CD4-positive, alpha-beta T cell treated with Interferon gamma for 1 hour (primary cell): Measurements from ENCODE around the gene AUTS2.

Experiments used
- DNase-seq: peaks from one replicate; pipeline ENCODE4 v3.0.0-alpha.2; 2020

The AUTS2 gene

GRCh38 chr7:69912141-69912540 is 313.9 kb downstream of the AUTS2 start:
- DNase-seq, result no peak

GRCh38 chr7:69912846-69913245 is 314.6 kb downstream of the AUTS2 start:
- no peak for DNase-seq

- no peak for DNase-seq
These were observed 321.3 kb downstream of the AUTS2 start for GRCh38 chr7:69919426-69920111.

- no peak for DNase-seq
These were observed 322.5 kb downstream of the AUTS2 start for GRCh38 chr7:69920797-69921196.

- DNase-seq, result no peak
These were observed 323.9 kb downstream of the AUTS2 start for GRCh38 chr7:69922026-69922803.

- DNase-seq, result no peak
These were observed 329.2 kb downstream of the AUTS2 start for GRCh38 chr7:69927461-69927860.

- DNase-seq, result no peak
These were observed 330.3 kb downstream of the AUTS2 start for GRCh38 chr7:69928621-69929020.

- no peak for DNase-seq
These were observed 331.3 kb downstream of the AUTS2 start for GRCh38 chr7:69929622-69930021.

GRCh38 chr7:69932034-69932628 is 333.9 kb downstream of the AUTS2 start:
- no peak for DNase-seq

GRCh38 chr7:69934144-69934903 is 336.0 kb downstream of the AUTS2 start:
- DNase-seq, result no peak

- no peak for DNase-seq
These were observed 336.8 kb downstream of the AUTS2 start for GRCh38 chr7:69935107-69935506.

- DNase-seq, result no peak
These were observed 338.8 kb downstream of the AUTS2 start for GRCh38 chr7:69937097-69937496.

GRCh38 chr7:69939317-69939716 is 341.0 kb downstream of the AUTS2 start:
- DNase-seq, result no peak

GRCh38 chr7:69941077-69941651 is 342.9 kb downstream of the AUTS2 start:
- no peak for DNase-seq

GRCh38 chr7:69942573-69942972 is 344.3 kb downstream of the AUTS2 start:
- no peak for DNase-seq

GRCh38 chr7:69946901-69947300 is 348.6 kb downstream of the AUTS2 start:
- DNase-seq, result no peak

- no peak for DNase-seq
These were observed 349.7 kb downstream of the AUTS2 start for GRCh38 chr7:69947998-69948397.

GRCh38 chr7:69949122-69949521 is 350.8 kb downstream of the AUTS2 start:
- DNase-seq, result no peak

GRCh38 chr7:69951458-69951857 is 353.2 kb downstream of the AUTS2 start:
- no peak for DNase-seq

- peak; percentile 4 for DNase-seq
These were observed 355.1 kb downstream of the AUTS2 start for GRCh38 chr7:69953136-69954067.

- DNase-seq, result no peak
These were observed 358.3 kb downstream of the AUTS2 start for GRCh38 chr7:69956541-69956940.

GRCh38 chr7:69957661-69958060 is 359.4 kb downstream of the AUTS2 start:
- no peak for DNase-seq
